Kidney epithelial cell (primary cell): ENCODE data around the gene RNF166. TPM values are rescaled to one million over a fixed set of nuclear protein-coding genes. Genes with fewer than 3 reads are reported as not detected.

Experiments
- DNase-seq: peaks from one replicate; pipeline ENCODE4 v3.0.0-alpha.2; 2010; ENCODE audit warnings: low read depth
- H3K27me3 ChIP-seq: 2 replicates; pipeline ENCODE4 v1.6.0; 2011; ENCODE audit warnings: low read length; ENCODE audit not compliant: control insufficient read depth, insufficient read depth
- H3K36me3 ChIP-seq: 2 replicates; pipeline ENCODE4 v1.5.1; 2011; ENCODE audit warnings: low read length; ENCODE audit not compliant: control insufficient read depth, insufficient read depth
- H3K4me3 ChIP-seq: 2 replicates; pipeline ENCODE4 v1.5.1; 2011; ENCODE audit warnings: low read depth, mild to moderate bottlenecking, control low read depth, low read length
- total RNA-seq: library from RNA; depleted of rRNA; stranded (reverse); fragments of >200 nt; gene quantifications from 2 replicates; pipeline ENCODE4 v1.2.3, GENCODE V29; 2015
- TF ChIP-seq, protein P1 (sequence below): IDR thresholded peaks from 2 replicates; pipeline ENCODE4 v1.5.1; 2011; ENCODE audit warnings: mild to moderate bottlenecking, moderate library complexity, low read length, control low read depth, inconsistent platforms; ENCODE audit not compliant: insufficient read depth, poor library complexity, severe bottlenecking

RNF166 gene
- total RNA-seq, 1 donor from 2014 or later = 33.0 TPM

DNA sequence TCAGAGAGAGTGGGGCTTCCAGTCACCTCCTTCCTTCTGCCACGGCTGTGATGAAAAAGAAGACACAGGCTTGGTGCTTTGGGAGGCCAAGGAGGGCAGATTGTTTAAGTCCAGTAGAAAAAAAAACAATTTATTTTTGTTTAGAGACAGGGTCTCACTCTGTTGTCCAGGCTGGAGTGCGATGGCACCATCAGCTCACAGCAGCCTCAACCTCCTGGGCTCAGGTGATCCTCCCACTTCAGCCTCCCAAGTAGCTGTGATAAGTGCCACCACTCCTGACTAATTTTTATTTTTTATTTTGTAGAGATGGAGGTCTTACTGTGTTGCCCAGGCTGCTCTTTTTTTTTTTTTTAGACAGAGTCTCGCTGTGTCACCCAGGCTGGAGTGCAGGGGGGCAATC is 40.6 kb downstream of the RNF166 start:
- DNase-seq = no peak
- TF ChIP-seq, protein P1, sequence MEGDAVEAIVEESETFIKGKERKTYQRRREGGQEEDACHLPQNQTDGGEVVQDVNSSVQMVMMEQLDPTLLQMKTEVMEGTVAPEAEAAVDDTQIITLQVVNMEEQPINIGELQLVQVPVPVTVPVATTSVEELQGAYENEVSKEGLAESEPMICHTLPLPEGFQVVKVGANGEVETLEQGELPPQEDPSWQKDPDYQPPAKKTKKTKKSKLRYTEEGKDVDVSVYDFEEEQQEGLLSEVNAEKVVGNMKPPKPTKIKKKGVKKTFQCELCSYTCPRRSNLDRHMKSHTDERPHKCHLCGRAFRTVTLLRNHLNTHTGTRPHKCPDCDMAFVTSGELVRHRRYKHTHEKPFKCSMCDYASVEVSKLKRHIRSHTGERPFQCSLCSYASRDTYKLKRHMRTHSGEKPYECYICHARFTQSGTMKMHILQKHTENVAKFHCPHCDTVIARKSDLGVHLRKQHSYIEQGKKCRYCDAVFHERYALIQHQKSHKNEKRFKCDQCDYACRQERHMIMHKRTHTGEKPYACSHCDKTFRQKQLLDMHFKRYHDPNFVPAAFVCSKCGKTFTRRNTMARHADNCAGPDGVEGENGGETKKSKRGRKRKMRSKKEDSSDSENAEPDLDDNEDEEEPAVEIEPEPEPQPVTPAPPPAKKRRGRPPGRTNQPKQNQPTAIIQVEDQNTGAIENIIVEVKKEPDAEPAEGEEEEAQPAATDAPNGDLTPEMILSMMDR = no peak
- Histone ChIP-seq H3K36me3 (no peaks in the 10 kb centered on the region), H3K27me3 (no peaks in the 10 kb centered on the region), H3K4me3 (no peak overlapping the region)

DNA sequence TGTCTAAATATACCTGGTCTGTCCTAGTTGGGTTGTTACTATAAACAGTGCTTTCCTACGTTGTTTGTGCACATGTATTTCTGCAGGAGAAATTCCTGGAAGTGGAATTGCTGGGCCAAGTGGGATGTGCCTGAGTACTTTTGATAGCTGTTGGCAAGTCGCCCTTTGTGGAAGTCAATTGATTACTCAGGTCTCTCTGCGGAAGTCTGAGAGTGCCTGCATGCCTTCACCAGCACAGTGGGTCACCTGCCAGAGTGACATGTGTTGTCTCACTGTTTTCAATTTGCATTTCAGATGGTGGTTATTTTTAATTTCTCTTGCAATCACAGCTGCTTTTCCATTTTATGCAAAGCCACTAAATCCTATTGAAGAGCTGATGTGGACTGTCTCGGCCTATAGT is 41.1 kb downstream of the RNF166 start:
- DNase-seq = no peak
- no peaks in the 10 kb centered on the region for H3K27me3 ChIP-seq
- no peaks in the 10 kb centered on the region for H3K36me3 ChIP-seq
- H3K4me3 ChIP-seq = no peak overlapping the region
- TF ChIP-seq, protein P1 = no peak

DNA sequence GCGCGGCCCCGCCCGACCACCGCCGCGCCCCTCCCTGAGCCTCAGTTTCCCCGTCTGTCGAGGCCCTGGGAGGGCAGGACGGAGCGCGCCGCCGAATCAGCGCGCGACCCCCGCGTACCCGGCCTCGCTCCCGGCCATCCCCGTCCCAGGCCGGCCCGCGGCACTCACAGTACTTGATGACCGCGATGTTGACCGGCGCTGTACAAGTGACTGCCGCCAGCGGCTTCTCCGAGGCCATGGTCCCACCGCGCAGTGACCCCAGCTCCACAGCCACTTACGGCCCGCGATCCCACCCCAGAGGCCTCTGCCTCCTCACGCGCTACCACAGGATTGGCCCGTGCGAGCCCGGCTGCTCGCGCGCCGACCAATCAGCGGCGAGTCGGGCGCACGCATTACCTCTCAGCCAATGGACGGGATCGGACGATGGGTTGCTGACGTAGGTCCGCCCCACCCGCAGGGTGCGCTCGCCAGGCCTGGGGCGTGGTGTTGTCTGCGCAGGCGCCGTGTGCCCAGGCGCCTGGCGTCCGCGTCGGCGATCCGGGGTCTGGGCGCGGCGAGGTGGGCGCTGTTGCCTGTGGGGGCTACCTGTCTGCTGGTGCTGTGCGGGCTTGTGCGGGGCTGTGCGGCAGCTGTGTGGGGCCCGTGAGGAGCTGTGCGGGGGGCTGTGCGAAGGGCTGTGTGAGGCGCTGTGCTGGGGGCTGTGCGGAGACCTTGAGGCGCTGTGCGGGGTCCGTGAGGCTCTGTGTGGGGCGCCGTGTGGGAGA is 43.2 kb downstream of the RNF166 start, which contains the start of gene MVD:
Gene MVD (minus strand): TSS at position 249 of the 764 bp plus-strand sequence. CDS start 11 bp downstream, at position 238.
- DNase-seq = peak; percentile 93
- H3K4me3 ChIP-seq = peak within 1 kb of the TSS; percentile 97
- TF ChIP-seq, protein P1 = no peak
- no peaks in the 10 kb centered on the region for H3K27me3 ChIP-seq
- H3K36me3 ChIP-seq = no peaks in the 10 kb centered on the region

DNA sequence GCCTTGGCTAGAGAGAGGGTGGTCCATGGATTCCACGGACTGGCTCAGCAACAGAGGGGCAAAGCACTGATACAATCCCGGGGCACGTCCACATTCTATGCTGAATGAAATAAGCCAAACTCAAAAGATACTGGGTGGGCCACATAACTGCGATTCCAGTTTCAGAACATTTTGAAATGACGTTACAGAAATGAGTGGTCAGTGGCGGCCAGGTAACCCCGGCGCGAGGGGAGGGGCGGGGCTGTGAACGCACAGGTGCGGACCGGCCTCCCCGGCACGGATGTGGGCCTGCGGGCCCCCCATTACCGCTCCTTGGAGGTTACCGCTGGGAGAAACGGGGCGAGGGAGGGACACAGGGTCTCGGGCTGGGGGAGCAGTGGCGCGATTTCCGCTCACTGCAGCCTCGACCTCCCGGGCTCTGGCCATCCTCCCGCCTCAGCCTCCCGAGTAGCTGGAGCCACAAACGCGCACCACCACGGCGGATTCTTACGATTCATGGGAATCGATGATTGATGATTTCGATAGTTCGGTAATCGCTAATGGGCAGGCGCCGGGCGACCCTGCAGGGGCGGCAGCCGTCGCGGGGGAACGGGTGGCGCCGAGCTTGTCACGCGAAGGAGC is 43.9 kb downstream of the RNF166 start:
- TF ChIP-seq, protein P1 = no peak
- no peaks in the 10 kb centered on the region for H3K36me3 ChIP-seq
- no peak for DNase-seq
- peak overlapping the region; percentile 97 for H3K4me3 ChIP-seq
- H3K27me3 ChIP-seq = no peaks in the 10 kb centered on the region

DNA sequence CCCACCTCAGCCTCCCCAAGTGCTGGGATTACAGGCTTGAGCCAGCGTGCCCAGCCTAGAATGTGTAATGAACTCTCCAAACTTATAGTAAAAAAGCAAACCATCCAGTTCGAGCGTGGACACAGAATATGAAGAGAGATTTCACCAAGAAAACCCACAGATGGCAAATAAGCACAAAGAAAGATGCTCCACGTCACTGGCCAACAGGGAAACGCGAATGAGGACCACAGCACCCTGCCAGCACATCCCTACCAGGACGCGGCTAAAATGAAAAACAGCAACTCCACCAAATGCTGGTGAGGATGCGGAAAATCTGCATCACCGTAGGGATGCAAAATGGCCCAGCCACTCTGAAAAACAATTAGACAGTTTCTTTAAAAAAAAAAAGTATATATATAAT is 44.7 kb downstream of the RNF166 start:
- H3K36me3 ChIP-seq = no peaks in the 10 kb centered on the region

More for the DNA sequence above, 44.7 kb downstream of the RNF166 start:
- no peak overlapping the region for H3K4me3 ChIP-seq
- H3K27me3 ChIP-seq = no peaks in the 10 kb centered on the region
- DNase-seq = no peak
- TF ChIP-seq, protein P1 = no peak
